Measurements from ENCODE around the gene BMPR1B. TPM values are rescaled to one million over a fixed set of nuclear protein-coding genes. Genes with fewer than 3 reads are reported as not detected.

Gene BMPR1B
- total RNA-seq, 3 donors from 2014 or later, result 0.64 to 7.2 (median 2.0) TPM

DNA sequence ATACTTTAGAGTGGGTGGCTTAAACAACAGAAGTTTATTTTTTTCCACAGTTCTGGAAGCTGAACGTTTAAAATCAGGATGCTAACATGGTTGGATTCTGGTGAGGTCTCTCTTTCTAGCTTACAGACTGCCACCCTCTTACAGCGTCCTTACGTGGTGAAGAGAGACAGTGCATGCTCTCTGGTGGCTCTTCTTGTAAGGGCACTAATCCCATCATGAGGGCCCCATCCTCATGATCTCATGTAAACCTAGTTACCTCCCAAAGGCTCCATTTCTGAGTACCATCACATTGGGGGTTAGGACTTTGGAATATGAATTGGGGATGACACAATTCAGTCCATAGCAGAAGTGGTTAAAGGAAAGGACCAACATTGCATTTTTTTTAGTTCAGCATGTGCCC is 132.8 kb downstream of the BMPR1B start:
- Histone ChIP-seq H3K9me3 (peaks cover 0 to 5% of the 10 kb centered on the region in 2 donors), H3K4me1 (no peaks in the 10 kb centered on the region), H3K36me3 (no peaks in the 10 kb centered on the region), H3K27ac (no peak overlapping the region), H3K4me3 (no peak overlapping the region), H3K27me3 (no peaks in the 10 kb centered on the region)
- intact Hi-C loops (cut with DNase I; ENCODE audit: low total_unique reads), result no loop called here
- no peak for DNase-seq (ENCODE audit: low spot score in 2 of 2)
- no peak for TF ChIP-seq POLR2A (IDR thresholded peaks at IDR 0.05)
- TF ChIP-seq POLR2AphosphoS5 (IDR thresholded peaks at IDR 0.05), result no peak
- TF ChIP-seq, protein P1, sequence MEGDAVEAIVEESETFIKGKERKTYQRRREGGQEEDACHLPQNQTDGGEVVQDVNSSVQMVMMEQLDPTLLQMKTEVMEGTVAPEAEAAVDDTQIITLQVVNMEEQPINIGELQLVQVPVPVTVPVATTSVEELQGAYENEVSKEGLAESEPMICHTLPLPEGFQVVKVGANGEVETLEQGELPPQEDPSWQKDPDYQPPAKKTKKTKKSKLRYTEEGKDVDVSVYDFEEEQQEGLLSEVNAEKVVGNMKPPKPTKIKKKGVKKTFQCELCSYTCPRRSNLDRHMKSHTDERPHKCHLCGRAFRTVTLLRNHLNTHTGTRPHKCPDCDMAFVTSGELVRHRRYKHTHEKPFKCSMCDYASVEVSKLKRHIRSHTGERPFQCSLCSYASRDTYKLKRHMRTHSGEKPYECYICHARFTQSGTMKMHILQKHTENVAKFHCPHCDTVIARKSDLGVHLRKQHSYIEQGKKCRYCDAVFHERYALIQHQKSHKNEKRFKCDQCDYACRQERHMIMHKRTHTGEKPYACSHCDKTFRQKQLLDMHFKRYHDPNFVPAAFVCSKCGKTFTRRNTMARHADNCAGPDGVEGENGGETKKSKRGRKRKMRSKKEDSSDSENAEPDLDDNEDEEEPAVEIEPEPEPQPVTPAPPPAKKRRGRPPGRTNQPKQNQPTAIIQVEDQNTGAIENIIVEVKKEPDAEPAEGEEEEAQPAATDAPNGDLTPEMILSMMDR (IDR thresholded peaks at IDR 0.05), result no peak

DNA sequence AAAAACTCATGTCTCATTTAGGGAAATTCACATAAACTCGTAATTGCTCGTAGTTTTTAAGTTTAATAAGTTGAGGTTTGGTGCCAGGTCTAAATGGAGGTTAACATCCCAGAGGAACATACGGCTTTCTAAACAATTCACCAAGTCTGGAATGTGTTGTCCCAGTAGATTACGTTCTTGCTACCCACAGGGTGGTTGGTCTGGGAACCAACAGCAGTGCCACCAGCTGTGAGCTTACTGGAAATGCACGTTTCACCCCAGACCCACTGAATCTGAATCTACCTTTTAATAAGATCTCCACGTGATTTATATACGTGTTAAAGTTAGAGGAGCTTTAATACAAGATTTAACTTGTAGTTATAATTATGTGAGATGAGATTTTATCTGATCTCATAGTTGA is 134.3 kb downstream of the BMPR1B start:
- intact Hi-C loops (cut with DNase I; ENCODE audit: low total_unique reads), result no loop called here
- H3K36me3 ChIP-seq, result no peaks in the 10 kb centered on the region
- TF ChIP-seq POLR2AphosphoS5 (IDR thresholded peaks at IDR 0.05) (no peak), POLR2A (IDR thresholded peaks at IDR 0.05) (no peak)
- TF ChIP-seq, protein P1 (IDR thresholded peaks at IDR 0.05), result no peak
- H3K27me3 ChIP-seq, result no peaks in the 10 kb centered on the region
- peaks cover 0 to 5% of the 10 kb centered on the region in 2 donors for H3K9me3 ChIP-seq
- no peak for DNase-seq (ENCODE audit: low spot score in 2 of 2)
- no peak overlapping the region for H3K4me3 ChIP-seq
- no peaks in the 10 kb centered on the region for H3K4me1 ChIP-seq
- H3K27ac ChIP-seq, result no peak overlapping the region

DNA sequence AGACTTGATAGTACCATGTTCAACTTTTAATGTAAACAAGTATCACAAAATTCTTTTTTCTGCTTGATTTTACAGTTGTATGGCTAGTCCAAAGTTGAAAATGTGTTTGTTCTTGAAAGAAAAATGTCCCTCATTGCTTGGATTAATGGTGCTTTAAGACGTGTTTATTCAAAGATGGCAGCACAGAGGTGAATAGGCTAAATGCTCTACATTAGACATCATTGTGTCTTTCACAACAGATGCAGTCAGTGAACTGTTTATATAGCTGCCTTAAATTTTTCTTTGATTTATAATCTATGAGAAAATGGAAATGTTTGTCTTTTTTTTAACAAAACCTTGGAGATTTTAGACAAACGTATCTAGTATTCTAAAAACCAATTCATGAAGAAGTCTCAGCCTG is 137.3 kb downstream of the BMPR1B start:
- no peaks in the 10 kb centered on the region for H3K36me3 ChIP-seq
- H3K4me3 ChIP-seq, result no peak overlapping the region
- no peak overlapping the region for H3K27ac ChIP-seq
- TF ChIP-seq, protein P1 (IDR thresholded peaks at IDR 0.05), result no peak
- TF ChIP-seq POLR2A (IDR thresholded peaks at IDR 0.05) (no peak), POLR2AphosphoS5 (IDR thresholded peaks at IDR 0.05) (no peak)
- no peaks in the 10 kb centered on the region for H3K27me3 ChIP-seq
- H3K9me3 ChIP-seq, result peaks cover 0 to 5% of the 10 kb centered on the region in 2 donors
- no peak for DNase-seq (ENCODE audit: low spot score in 2 of 2)
- intact Hi-C loops (cut with DNase I; ENCODE audit: low total_unique reads), result no loop called here
- H3K4me1 ChIP-seq, result no peaks in the 10 kb centered on the region

DNA sequence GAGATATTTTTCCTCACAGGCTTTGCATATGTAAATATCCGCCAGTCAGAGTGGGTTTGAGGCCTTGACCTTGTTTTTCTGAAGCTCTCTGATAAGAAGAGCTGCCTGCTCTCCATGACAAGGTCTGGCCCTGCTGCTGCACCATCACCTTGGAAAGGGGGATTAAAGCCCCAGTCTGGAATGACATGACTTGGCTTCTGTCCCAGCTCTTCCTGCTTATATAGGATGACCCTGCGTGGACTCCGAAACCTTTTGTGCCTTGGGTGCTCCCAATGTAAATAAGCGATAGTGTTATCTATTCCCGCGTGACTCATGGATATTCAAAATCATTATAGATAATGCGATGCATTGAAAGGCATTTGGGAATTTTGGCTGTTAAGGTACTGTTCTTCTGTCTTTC is 139.3 kb downstream of the BMPR1B start:
- Histone ChIP-seq H3K4me3 (no peak overlapping the region), H3K36me3 (no peaks in the 10 kb centered on the region), H3K27me3 (no peaks in the 10 kb centered on the region), H3K9me3 (no peaks in the 10 kb centered on the region), H3K27ac (no peak overlapping the region), H3K4me1 (no peaks in the 10 kb centered on the region)
- DNase-seq (ENCODE audit: low spot score in 2 of 2), result no peak
- intact Hi-C loops (cut with DNase I; ENCODE audit: low total_unique reads), result no loop called here
- TF ChIP-seq, protein P1 (IDR thresholded peaks at IDR 0.05), result no peak
- TF ChIP-seq POLR2A (IDR thresholded peaks at IDR 0.05), result no peak
- no peak for TF ChIP-seq POLR2AphosphoS5 (IDR thresholded peaks at IDR 0.05)

DNA sequence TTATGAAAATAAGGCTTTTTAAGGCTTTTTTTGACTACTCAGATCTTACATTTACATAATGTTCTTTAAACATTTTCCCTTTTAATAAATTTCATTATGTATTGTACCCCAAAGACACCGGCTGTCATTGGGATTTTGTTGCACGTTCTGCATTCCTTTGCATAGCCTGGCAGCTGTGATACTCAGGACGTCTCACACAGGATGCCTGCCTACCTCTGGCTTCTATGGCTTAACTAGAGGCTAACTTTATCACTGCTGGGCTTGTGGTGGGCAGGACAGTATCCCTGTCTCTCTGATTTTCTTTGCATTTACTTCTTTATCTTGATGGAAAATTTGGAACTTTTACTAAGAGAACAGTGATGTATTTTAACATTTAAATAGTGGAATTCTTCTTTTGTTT is 147.8 kb downstream of the BMPR1B start:
- intact Hi-C loops (cut with DNase I; ENCODE audit: low total_unique reads), result no loop called here
- Histone ChIP-seq H3K9me3 (no peaks in the 10 kb centered on the region), H3K27ac (no peak overlapping the region), H3K4me1 (no peaks in the 10 kb centered on the region), H3K27me3 (no peaks in the 10 kb centered on the region), H3K4me3 (no peak overlapping the region), H3K36me3 (no peaks in the 10 kb centered on the region)
- DNase-seq (ENCODE audit: low spot score in 2 of 2), result no peak
- TF ChIP-seq, protein P1 (IDR thresholded peaks at IDR 0.05), result no peak
- TF ChIP-seq POLR2A (IDR thresholded peaks at IDR 0.05) (no peak), POLR2AphosphoS5 (IDR thresholded peaks at IDR 0.05) (no peak)
